Gastroesophageal sphincter (tissue), 3 donors: Measurements from ENCODE around the gene CTDSP1.
A peak's percentile ranks its signal among the peaks of the same experiment; 100 is the strongest.

ENCODE experiments used
- EP300 ChIP-seq: sonication (generic); formaldehyde crosslinking; IDR thresholded peaks from one replicate; pipeline ENCODE4 v1.6.1; 2017; ENCODE audit warnings: antibody characterized with exemption, mild to moderate bottlenecking
- POLR2A ChIP-seq, 2 donors: fragments of 450-650 bp; IDR thresholded peaks; one replicate each; pipeline ENCODE4 v1.6.1; 2017; ENCODE audit warnings: antibody characterized with exemption in 2 of 2, mild to moderate bottlenecking in 2 of 2, moderate library complexity in 1 of 2
- POLR2AphosphoS5 ChIP-seq: sonication (generic); formaldehyde crosslinking; IDR thresholded peaks from one replicate; pipeline ENCODE4 v1.6.1; 2017; ENCODE audit warnings: antibody characterized with exemption
- TF ChIP-seq, protein P1 (sequence below), 4 experiments: fragments of 200-600 bp in 2 of 4; fragments of 450-650 bp in 2 of 4; sonication (generic) in 1 of 4; IDR thresholded peaks; one replicate each; pipeline ENCODE4 v1.5.1; 2017 to 2019; ENCODE audit warnings: antibody characterized with exemption in 4 of 4, mild to moderate bottlenecking in 2 of 4, moderate library complexity in 2 of 4

GRCh38 chr2:218406209-218406948 lies 6.7 kb downstream of the CTDSP1 start:
- TF ChIP-seq, protein P1, sequence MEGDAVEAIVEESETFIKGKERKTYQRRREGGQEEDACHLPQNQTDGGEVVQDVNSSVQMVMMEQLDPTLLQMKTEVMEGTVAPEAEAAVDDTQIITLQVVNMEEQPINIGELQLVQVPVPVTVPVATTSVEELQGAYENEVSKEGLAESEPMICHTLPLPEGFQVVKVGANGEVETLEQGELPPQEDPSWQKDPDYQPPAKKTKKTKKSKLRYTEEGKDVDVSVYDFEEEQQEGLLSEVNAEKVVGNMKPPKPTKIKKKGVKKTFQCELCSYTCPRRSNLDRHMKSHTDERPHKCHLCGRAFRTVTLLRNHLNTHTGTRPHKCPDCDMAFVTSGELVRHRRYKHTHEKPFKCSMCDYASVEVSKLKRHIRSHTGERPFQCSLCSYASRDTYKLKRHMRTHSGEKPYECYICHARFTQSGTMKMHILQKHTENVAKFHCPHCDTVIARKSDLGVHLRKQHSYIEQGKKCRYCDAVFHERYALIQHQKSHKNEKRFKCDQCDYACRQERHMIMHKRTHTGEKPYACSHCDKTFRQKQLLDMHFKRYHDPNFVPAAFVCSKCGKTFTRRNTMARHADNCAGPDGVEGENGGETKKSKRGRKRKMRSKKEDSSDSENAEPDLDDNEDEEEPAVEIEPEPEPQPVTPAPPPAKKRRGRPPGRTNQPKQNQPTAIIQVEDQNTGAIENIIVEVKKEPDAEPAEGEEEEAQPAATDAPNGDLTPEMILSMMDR (IDR thresholded peaks at IDR 0.05) = peak in 3 of 4 experiments; percentile 86 to 92 (median 89)
- TF ChIP-seq EP300 = no peak
- peak; percentile 73 for TF ChIP-seq POLR2AphosphoS5
- peak; percentile 28 to 37 for TF ChIP-seq POLR2A (IDR thresholded peaks at IDR 0.05)
